T-helper 9 cell (primary cell): Measurements from ENCODE around the gene MANBA.
"Not testable (repeated sequence)": the region's sequence is repeated elsewhere in the genome, so short reads cannot be mapped to it uniquely, and the experiment has no call there.

Experiments
- DNase-seq: peaks from one replicate; pipeline ENCODE4 v3.0.0-alpha.2; 2020

The MANBA gene

GRCh38 chr4:102761296-102761701 is 531 bp upstream of the MANBA start:
- DNase-seq: no peak

- DNase-seq: peak; percentile 0
Observed at GRCh38 chr4:102759831-102760644, 730 bp downstream of the MANBA start.

- no peak for DNase-seq
Observed at GRCh38 chr4:102758241-102759160, 2.3 kb downstream of the MANBA start.

- DNase-seq: no peak
Observed at GRCh38 chr4:102757681-102758080, 3.1 kb downstream of the MANBA start.

- no peak for DNase-seq
Observed at GRCh38 chr4:102754044-102754443, 6.7 kb downstream of the MANBA start.

GRCh38 chr4:102751941-102752340 is 8.8 kb downstream of the MANBA start:
- no peak for DNase-seq

GRCh38 chr4:102743352-102743751 is 17.4 kb downstream of the MANBA start:
- DNase-seq: not testable (repeated sequence)

GRCh38 chr4:102738802-102739201 is 22.0 kb downstream of the MANBA start:
- not testable (repeated sequence) for DNase-seq

- DNase-seq: no peak
Observed at GRCh38 chr4:102736636-102737549, 23.9 kb downstream of the MANBA start.

- no peak for DNase-seq
Observed at GRCh38 chr4:102735582-102735981, 25.2 kb downstream of the MANBA start.

GRCh38 chr4:102734591-102735385 is 26.0 kb downstream of the MANBA start:
- DNase-seq: no peak

GRCh38 chr4:102734116-102734515 is 26.7 kb downstream of the MANBA start:
- DNase-seq: no peak

- DNase-seq: no peak
Observed at GRCh38 chr4:102733084-102733483, 27.7 kb downstream of the MANBA start.

- no peak for DNase-seq
Observed at GRCh38 chr4:102732678-102733077, 28.1 kb downstream of the MANBA start.

- no peak for DNase-seq
Observed at GRCh38 chr4:102730968-102731533, 29.7 kb downstream of the MANBA start.

- DNase-seq: not testable (repeated sequence)
Observed at GRCh38 chr4:102729486-102729885, 31.3 kb downstream of the MANBA start.

- not testable (repeated sequence) for DNase-seq
Observed at GRCh38 chr4:102726919-102727318, 33.8 kb downstream of the MANBA start.

GRCh38 chr4:102726068-102726467 is 34.7 kb downstream of the MANBA start:
- no peak for DNase-seq

- DNase-seq: no peak
Observed at GRCh38 chr4:102725229-102725628, 35.5 kb downstream of the MANBA start.

GRCh38 chr4:102723511-102723910 is 37.3 kb downstream of the MANBA start:
- DNase-seq: no peak

- no peak for DNase-seq
Observed at GRCh38 chr4:102722740-102723139, 38.0 kb downstream of the MANBA start.
